HG02885 (cell line): Measurements from ENCODE around the gene TBC1D17.

Source experiments
- ATAC-seq: cut with Tn5 transposase; IDR thresholded peaks from one replicate; pipeline ENCODE4 v1.9.1; 2021; ENCODE audit warnings: mild to moderate bottlenecking; ENCODE audit not compliant: unreplicated experiment, poor library complexity

Gene TBC1D17

DNA sequence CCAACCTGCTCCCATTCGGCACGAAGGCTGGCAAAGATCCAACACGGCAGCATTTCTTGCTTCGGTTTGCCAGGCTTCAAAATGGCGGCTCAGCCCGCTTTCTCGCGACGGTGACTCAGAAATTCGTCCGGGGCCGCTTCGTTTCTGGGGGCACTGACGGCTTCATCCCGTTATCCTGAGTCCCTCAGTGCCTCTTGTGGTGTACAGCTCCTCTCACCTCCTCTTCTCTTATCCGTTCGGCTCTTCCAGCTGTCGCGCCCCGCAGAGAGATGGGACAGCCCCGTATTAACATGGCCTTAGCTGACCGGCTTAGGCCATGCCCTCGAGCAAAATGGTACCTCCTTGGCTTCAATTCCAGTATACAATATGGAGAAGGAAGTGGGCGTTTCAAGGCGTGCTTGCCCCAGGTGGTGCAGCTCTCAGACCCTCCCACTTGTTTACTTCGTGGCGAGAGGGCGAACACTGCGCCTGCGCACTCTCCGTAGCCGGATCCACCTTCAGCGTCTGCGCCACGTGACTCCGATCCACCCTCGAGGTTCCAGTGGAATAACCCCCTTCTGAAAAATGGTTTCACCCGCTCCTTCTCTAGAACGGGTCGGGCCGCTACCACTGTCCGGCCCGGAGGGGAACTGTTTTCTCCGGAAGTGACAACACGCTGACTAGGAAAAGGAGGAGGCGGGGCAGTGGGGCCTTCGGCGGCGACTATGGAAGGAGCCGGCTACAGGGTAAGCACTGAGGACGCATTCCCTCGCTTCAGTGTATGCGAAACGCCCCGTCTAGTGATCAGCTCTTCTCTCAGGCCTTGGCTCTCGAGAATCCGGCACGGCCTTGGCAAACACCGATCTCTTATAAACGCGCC lies at the start of gene TBC1D17, which contains the start of gene AKT1S1:
TBC1D17 (plus strand) TSS at position 683 of the 859 bp plus-strand sequence; CDS start at position 705, 22 bp downstream.
AKT1S1 (minus strand) TSS at position 336 of the 859 bp plus-strand sequence. CDS start 4,060 bp downstream, outside the sequence.
- peak; percentile 55 for ATAC-seq

DNA sequence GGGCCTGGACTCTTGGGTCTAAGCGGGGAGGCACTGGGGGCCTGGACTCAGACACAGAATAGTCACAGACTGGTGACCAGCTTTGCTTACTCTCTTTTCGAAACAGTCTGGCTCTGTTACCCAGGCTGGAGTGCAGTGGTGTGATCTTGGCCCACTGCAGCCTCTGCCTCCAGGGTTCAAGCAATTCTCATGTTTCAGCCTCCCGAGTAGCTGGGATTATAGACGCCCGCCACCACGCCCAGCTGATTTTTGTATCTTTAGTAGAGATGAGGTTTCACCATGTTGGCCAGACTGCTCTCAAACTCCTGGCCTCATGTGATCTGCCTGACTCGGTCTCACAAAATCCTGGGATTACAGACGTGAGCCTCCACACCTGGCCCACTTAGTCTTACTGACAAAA lies 48.3 kb upstream of the TBC1D17 start:
- no peak for ATAC-seq

DNA sequence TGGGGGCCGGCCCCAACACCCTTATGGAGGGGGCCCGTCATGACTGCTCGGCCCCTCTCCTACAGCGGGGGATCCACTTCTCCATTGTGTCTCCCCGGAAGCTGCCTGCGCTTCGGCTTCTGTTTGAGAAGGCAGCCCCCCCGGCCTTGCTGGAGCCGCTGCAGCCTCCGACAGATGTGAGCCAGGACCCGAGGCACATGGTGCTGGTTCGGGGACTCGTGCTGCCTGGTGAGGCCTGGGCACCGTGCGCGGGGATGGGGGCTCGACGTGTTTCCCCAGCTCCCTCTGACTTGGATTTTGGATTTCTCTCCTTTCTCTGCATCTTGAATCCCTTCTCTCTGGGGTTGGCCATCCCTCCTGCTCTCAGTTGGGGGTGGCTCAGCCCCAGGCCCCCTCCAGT lies 47.8 kb upstream of the TBC1D17 start:
- no peak for ATAC-seq

DNA sequence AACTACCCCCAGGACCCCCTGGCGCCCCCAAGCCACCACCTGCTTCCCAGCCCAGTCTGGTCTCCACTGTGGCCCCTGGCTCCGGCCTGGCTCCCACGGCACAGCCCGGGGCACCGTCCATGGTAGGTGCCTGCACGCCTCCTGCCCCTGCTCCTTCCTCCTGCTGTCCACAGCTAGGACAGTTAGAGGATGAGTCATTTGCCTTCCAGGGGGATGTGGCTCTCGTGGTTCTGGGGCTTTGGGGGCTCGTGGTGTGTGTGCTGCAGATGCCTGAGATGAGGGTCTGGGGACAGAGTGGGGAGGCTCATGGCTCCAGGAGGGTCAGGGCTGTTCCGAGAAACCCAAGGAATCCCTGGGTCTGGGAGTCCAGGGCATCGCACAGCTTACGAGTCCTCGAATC lies 46.7 kb upstream of the TBC1D17 start:
- no peak for ATAC-seq

DNA sequence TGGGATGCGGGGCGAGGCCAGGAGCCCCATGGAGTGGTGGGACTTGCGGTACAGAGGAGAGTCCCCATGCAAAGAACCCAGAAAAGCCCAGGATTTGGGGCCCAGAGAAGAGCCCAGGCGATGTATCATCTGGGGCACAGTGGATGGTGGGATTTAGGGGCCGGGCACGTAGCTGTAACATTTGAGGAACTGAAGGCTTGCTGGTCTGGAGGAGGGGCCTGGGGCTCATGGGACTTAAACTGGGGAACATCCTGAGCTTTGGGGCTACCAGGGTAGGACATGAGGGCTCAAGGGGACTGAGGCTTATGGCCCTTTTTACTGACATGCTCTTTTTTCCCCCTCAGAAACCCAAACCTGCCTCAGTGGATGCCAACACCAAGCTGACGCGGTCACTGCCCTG lies 45.9 kb upstream of the TBC1D17 start:
- ATAC-seq, result no peak

DNA sequence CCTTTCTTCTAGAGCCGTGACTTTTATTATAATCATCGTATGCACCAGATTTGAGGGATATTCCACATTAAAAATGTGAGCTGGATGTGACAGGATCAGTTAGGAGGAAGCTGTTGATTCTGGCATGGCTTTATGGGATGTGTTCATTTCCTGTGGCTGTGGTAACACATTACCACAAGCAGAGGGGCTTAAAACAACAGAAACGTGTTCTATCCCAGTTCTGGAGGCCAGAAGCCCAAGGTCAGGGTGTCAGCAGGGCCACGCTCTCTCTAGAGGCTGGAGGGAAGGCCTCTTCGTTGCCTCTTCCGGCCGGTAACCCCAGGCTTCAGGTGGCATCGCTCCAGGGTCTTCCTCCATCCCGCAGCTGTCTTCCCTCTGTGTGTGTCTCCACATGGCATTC lies 44.9 kb upstream of the TBC1D17 start:
- no peak for ATAC-seq

DNA sequence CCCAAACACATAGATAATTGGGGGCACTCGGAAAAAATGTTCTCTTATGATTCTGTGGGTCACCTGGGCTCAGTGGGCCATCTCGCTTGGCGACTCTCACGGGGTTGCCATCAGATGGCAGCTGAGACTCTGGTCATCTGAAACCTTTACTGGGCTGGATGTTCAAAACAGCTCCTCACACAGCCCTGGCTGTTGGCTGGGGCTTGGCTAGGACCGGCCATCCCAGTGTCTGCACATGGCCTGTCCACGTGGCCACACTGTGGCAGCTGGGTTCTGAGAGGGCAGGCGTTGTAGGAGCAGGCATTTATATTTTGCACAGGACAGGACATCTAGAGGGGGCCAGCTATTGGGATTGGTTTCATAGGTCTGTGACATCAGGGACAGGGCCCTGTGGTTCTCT lies 43.9 kb upstream of the TBC1D17 start:
- no peak for ATAC-seq

DNA sequence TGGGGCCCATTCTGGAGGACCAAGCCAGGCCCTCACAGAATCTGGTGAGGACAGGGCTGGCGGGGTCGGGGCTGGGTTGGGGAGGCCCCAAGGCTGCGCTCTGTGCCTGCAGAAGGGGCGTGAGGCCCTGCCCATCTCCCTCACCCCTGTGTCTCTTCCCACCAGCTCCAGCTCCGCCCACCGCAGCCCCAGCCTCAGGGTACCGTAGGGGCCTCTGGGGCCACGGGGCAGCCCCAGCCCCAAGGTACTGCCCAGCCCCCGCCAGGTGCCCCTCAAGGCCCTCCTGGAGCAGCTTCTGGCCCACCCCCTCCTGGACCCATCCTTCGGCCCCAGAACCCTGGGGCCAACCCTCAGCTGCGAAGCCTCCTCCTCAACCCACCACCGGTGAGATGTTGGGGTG lies 41.9 kb upstream of the TBC1D17 start:
- no peak for ATAC-seq

DNA sequence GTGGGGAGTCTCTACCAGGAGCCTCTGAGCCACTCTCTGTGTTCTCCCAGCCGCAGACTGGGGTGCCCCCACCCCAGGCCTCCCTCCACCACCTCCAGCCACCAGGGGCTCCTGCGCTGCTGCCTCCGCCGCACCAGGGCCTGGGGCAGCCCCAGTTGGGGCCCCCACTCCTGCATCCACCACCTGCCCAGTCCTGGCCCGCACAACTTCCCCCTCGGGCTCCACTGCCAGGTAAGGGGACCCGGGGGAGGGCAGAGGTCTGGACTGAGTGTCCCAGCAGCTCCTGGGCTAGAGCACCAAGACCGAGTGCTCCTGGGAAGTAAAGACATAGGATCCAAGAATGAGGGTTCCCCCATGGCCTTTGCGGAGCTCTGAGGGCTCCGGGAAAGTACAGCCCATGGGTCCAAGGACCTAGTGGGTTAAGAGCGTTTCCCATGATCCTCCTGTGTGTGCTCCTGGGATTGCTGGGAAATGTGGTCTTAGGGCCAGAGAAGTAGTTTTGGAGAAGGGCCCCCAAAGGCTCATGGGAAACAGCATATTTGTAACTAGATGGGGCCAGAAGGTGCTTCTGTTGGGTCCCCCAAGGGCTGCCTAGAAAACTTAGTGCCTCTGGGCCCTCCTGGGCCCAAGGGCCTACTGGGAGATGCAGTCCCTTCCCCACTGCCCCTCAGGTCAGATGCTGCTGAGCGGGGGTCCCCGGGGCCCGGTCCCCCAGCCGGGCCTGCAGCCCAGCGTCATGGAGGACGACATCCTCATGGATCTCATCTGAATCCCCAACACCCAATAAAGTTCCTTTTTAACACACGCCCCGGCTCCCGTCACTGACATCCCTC lies 41.1 kb upstream of the TBC1D17 start:
- no peak for ATAC-seq

DNA sequence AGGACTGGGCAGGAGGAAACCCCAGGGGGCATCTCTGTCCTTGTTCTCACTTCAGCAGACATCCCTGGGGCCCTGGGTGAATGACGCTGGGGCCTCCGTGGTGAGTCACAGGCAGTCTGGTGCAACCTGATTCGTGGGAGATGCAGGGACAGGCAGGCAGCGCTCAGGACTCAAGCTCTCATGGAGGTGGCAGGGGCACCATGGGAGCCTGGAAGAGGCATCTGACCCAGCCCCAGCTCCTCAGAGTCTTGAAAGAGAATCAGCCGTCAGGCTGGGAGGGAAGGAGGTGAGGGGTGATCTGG lies 40.5 kb upstream of the TBC1D17 start:
- no peak for ATAC-seq

DNA sequence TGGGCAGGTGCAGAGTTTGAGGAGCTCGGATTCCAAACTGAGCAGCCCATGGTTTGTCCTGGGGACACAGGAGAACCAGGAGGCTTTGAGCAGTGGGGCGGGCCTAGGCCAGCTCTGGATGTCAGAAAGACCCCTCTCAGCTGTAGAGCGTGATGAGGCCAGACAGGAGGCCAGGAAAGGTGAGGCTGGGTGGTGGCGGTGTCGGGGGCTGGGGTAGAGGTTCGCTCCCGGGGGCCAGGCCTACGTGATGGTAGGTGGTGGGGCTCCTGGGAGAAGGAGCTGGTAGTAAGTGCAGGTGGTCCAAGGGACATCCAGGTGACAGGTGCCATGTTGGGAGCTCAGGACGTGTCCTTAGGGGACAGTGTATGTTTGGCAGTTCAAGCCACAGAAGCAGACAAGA lies 40.1 kb upstream of the TBC1D17 start:
- ATAC-seq, result no peak

DNA sequence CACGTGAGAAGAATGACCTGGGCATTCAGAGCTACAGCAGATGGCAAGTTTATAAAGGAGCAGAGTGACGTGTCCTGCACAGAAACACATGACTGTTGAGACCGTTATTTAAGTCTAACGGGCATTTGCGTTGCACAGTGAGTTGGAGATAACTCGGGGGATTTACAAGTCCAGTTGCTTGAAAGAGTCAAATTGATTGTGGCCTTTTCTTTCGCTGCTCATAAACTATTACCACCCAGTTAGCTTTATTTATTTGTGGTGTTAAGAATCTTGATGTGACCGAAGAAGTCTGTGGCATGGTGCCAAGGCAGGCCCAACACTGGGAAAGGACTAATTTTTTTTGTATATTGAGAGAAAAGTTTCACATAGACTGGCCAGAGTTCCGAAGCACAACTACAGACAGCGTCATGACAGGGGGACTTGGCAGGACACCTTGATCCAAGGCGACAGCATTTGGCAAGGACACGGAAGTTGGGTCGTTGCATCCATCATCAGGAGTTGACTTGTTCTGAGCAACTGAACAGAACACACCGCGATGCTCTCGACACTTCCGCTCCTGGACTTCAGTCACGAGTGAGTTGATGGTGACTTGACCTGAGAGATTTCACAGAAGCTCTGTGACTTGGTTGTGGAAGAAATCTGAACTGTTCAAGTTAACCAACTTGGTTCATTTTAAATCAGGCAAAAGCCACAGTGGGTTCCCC lies 38.5 kb upstream of the TBC1D17 start:
- ATAC-seq, result no peak

DNA sequence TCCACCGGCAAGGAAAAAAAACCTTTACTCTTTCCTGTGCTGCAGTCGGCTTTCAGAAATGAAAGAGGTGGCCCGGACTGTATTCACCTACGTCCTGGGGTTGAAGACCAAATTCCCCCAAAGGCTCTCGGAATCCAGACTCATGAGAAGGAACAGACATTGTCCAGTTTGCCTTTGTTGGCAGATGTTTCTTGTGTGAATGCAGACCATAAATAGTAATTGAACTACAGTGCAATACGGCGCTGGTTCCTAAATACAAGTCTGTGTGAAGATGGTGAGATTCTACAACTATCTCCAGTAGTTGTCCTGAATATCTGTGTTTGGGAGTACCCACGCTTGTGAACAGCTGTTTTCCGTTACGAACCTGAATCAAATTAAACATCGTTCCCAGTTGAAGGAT lies 37.8 kb upstream of the TBC1D17 start:
- no peak for ATAC-seq

DNA sequence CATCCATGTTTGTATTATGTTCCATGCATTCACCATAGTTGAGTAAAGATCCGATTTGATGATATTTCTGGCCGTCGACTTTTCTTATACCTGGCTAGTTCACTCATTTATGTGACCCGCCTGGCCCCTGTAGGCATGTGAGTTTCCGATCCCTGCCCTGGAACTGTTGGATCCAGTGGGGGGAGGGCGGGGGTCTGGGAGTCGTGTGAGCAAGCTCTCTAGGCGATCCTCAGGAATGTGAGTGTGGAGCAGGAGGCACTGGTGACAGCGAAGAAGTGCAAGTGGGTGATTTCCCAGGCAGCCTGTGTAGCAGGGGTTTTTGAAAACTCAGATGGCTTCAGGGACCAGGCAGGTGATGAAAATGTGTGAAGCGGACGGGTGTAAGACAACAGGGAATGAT lies 37.2 kb upstream of the TBC1D17 start:
- no peak for ATAC-seq

DNA sequence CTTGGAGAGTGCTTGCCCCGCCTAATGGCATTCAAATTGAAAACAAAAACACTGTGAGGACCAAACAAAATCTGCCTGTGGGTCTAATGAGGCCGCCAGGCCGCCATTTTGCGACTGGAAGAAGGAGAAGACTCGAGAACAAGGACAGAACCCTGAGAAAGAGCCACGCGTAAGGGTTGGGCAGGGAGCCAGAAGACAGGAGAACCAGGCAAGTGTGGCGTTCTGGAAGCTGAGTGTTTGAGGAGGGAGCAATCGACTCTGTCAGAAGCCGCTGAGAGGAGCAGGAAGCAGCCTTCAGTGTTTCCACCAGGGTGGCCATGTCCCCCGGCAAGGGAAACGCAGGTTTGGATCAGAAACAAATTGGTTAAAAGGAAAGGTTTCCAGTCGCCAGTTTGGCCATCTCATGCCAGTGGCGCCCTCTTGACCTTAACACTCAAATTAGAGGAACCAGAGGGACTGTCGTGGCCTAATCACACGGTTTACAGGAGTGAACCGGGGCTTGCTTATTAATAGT lies 36.7 kb upstream of the TBC1D17 start:
- ATAC-seq, result no peak

DNA sequence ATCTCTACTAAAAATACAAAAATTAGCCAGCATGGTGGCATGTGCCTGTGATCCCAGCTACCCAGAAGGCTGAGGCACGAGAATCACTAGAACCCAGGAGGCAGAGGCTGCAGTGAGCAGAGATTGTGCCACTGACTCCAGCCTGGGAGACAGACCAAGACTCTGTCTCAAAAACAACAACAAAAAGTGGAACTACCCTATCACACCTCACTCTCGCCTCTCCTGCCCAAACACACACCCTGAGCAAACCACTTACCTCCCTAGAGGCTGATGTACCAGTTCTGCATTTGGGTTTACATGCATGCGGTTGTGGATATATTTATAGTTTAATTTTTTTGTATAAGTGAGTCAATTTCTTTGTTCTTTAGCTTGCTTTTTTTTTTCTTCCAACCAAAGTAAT lies 34.2 kb upstream of the TBC1D17 start:
- ATAC-seq, result no peak

DNA sequence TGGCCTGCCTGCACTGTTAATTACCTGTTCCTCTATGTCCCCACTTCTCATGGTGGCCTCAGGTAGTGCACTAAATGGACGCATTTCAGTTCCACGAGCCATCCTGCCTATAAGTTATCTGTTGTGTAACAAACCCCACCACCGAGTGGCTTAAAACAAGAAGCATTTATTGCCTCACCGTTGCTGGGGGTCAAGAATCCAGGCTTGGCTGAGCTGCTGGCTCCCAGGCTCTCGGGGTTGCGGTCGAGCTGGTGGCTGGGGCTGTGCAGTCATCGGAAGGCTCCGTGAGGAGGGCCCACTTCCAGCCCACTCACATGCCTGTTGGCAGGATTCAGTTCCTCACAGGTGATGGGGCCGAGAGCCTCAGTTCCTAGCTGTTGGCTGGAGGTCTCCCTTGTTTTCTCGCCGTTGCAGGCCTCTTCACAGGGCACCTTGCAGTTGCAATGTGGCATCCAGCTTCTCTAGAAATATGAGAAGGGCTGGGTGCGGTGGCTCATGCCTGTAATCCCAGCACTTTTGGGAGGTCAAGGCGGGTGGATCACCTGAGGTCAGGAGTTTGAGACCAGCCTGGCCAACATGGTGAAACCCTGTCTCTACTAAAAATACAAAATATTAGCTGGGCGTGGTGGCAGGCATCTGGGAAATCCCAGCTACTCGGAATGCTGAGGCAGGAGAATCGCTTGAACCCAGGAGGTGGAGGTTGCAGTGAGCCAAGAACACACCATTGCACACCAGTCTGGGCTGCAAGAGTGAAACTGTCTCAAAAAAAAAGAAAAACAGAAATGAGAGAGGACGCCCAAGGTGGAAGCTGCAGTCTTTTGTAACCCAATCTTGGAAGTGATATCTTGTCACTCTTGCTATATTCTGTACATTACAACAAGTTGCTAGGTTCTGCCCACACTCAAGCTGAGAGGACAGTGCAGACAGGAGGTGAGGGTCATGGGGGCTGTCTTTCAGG lies 33.1 kb upstream of the TBC1D17 start:
- ATAC-seq, result no peak

DNA sequence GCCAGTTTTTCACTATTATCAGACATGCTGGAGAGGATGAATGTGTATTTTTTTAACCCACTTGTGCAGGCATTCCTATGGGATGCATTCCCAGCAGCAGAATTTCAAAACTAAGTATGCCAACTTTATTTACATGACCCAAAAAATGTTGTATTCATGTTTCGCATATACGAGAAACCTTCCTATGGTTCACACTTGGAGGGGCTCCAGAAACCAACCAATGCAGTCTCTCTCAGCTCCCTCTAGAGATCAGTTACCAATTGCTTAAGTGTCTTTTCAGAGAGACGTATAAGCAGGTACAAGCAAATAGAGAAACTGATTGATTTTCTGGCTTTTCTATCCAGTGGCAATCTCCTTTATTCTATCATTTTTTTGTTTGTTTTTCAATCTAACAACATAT lies 32.1 kb upstream of the TBC1D17 start:
- ATAC-seq, result no peak

DNA sequence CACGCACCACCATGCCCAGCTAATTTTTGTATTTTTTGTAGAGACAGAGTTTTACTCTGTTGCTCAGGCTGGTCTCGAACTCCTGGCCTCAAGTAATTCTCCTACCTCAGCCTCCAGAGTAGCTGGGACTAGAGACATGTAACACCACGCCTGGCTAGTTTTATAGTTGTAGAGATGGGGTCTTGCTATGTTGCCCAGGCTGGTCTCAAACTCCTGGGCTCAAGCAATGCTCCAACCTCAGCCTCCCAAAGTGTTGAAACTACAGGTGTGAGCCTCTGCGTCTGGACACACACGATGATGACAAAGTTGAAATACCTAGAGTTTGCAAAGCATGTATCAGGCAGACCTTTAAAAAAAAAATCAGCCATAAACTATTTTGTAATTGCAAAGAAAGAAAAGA lies 31.1 kb upstream of the TBC1D17 start:
- ATAC-seq, result no peak
